HepG2 (cell line): ENCODE data around the gene LOXL4. TPM values are rescaled to one million over a fixed set of nuclear protein-coding genes. Genes with fewer than 3 reads are reported as not detected.

Source experiments
- GATAD2A ChIP-seq: IDR thresholded peaks from 2 replicates; pipeline ENCODE4 v1.6.1; 2016
- MED1 ChIP-seq: sonication (generic); formaldehyde crosslinking; IDR thresholded peaks from 2 replicates; pipeline ENCODE4 v1.4.0; 2020; ENCODE audit warnings: missing genetic modification reagents
- PHF21A ChIP-seq: sonication (generic); formaldehyde crosslinking; IDR thresholded peaks from 2 replicates; pipeline ENCODE4 v1.5.0; 2020; ENCODE audit warnings: mild to moderate bottlenecking, missing genetic modification reagents
- SAP130 ChIP-seq: IDR thresholded peaks from 2 replicates; pipeline ENCODE4 v1.6.1; 2016; ENCODE audit warnings: low read depth
- THAP11 ChIP-seq: IDR thresholded peaks from 2 replicates; pipeline ENCODE4 v1.6.1; 2016; ENCODE audit warnings: missing biosample characterization, missing genetic modification reagents
- ZKSCAN1 ChIP-seq: fragments of 150-350 bp; IDR thresholded peaks from 2 replicates; pipeline ENCODE4 v1.6.1; 2014; ENCODE audit warnings: low read length
- ZNF644 ChIP-seq: IDR thresholded peaks from 2 replicates; pipeline ENCODE4 v1.6.1; 2016; ENCODE audit warnings: low read depth
- polyA plus RNA-seq, 8 experiments: library from polyadenylated mRNA; depleted of rRNA in 3 of 8; stranded (reverse) in 7 of 8; unstranded in 1 of 8; fragments of >200 nt; fragmentation: Illumina TruSeq in 4 of 8; extraction: Trizol in 4 of 8; gene quantifications; 2 replicates each; pipeline versions ENCODE4 v1.2.1 to v1.2.3, GENCODE V29; 2011 to 2016; ENCODE audit warnings: low read depth in 4 of 8, missing spikeins in 1 of 8, mixed read lengths in 1 of 8; ENCODE audit not compliant: insufficient read depth in 1 of 8
- total RNA-seq, 5 experiments: library from RNA; depleted of rRNA; stranded (reverse); fragments of >200 nt; fragmentation: Illumina TruSeq; extraction: Trizol; gene quantifications; 2 replicates each; pipeline ENCODE4 v1.2.3, GENCODE V29; 2016; ENCODE audit warnings: low read depth in 1 of 5
- TF ChIP-seq, protein P1 (sequence below): sonication (generic); formaldehyde crosslinking; IDR thresholded peaks from 2 replicates; pipeline ENCODE4 v1.5.0; 2020; ENCODE audit warnings: mild to moderate bottlenecking, missing genetic modification reagents, borderline replicate concordance
- TF ChIP-seq, protein P2 (sequence below): sonication (generic); formaldehyde crosslinking; conservative IDR thresholded peaks from 2 replicates; pipeline ENCODE4 v1.4.0; 2020; ENCODE audit warnings: mild to moderate bottlenecking, missing genetic modification reagents, moderate library complexity
- TF ChIP-seq, protein P3 (sequence below): sonication (generic); formaldehyde crosslinking; IDR thresholded peaks from 2 replicates; pipeline ENCODE4 v1.4.0; 2020; ENCODE audit warnings: missing genetic modification reagents

LOXL4 gene
- total and polyA plus RNA-seq, 2 of the 13 experiments (the other 11 are each of a cell fraction or from before 2014, with no cell fraction given), result 8.8 to 21.1 TPM

DNA sequence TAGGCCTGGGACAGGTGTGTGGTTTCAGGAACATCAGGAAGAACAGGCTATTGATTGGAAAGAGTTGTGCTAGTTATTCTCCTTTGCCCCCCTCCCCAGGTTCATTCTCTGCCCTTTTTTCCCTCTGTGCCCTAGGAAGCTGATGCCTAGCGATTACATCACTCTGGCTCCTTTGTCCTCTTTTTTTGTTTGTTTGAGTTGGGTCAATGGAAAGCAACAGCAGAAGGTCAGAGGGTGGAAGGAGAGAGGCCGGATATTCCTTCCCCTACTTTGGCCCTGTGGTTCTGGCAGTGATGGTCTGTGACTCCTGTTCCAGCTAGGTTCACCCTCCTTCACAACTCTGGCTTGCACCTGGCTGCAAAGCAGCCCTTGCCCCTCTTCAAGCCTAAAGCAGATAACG, 18.9 kb downstream of the LOXL4 start (continued):
- TF ChIP-seq, protein P1, sequence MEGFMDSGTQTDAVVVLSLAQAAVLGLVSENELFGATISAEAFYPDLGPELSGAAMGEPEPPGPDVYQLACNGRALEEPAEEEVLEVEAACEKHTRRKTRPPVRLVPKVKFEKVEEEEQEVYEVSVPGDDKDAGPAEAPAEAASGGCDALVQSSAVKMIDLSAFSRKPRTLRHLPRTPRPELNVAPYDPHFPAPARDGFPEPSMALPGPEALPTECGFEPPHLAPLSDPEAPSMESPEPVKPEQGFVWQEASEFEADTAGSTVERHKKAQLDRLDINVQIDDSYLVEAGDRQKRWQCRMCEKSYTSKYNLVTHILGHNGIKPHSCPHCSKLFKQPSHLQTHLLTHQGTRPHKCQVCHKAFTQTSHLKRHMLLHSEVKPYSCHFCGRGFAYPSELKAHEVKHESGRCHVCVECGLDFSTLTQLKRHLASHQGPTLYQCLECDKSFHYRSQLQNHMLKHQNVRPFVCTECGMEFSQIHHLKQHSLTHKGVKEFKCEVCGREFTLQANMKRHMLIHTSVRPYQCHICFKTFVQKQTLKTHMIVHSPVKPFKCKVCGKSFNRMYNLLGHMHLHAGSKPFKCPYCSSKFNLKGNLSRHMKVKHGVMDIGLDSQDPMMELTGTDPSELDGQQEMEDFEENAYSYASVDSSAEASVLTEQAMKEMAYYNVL (CRISPR knock-in tag), result peak; percentile 74; the same call in 1 of the 2 replicates
- TF ChIP-seq, protein P2, sequence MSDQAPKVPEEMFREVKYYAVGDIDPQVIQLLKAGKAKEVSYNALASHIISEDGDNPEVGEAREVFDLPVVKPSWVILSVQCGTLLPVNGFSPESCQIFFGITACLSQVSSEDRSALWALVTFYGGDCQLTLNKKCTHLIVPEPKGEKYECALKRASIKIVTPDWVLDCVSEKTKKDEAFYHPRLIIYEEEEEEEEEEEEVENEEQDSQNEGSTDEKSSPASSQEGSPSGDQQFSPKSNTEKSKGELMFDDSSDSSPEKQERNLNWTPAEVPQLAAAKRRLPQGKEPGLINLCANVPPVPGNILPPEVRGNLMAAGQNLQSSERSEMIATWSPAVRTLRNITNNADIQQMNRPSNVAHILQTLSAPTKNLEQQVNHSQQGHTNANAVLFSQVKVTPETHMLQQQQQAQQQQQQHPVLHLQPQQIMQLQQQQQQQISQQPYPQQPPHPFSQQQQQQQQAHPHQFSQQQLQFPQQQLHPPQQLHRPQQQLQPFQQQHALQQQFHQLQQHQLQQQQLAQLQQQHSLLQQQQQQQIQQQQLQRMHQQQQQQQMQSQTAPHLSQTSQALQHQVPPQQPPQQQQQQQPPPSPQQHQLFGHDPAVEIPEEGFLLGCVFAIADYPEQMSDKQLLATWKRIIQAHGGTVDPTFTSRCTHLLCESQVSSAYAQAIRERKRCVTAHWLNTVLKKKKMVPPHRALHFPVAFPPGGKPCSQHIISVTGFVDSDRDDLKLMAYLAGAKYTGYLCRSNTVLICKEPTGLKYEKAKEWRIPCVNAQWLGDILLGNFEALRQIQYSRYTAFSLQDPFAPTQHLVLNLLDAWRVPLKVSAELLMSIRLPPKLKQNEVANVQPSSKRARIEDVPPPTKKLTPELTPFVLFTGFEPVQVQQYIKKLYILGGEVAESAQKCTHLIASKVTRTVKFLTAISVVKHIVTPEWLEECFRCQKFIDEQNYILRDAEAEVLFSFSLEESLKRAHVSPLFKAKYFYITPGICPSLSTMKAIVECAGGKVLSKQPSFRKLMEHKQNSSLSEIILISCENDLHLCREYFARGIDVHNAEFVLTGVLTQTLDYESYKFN (CRISPR knock-in tag), result peak; percentile 66
- TF ChIP-seq ZKSCAN1 (no peak), GATAD2A (CRISPR knock-in tag) (peak; percentile 77), MED1 (CRISPR knock-in tag) (peak; percentile 41; the same call in 1 of the 2 replicates), PHF21A (CRISPR knock-in tag) (peak; percentile 17; the same call in 1 of the 2 replicates), ZNF644 (CRISPR knock-in tag) (0 out of 2 replicates have a peak, but pooled peaks have one; percentile 30), THAP11 (CRISPR knock-in tag) (peak; percentile 38; the same call in 1 of the 2 replicates), SAP130 (CRISPR knock-in tag) (0 out of 2 replicates have a peak, but pooled peaks have one; percentile 18)
- TF ChIP-seq, protein P3, sequence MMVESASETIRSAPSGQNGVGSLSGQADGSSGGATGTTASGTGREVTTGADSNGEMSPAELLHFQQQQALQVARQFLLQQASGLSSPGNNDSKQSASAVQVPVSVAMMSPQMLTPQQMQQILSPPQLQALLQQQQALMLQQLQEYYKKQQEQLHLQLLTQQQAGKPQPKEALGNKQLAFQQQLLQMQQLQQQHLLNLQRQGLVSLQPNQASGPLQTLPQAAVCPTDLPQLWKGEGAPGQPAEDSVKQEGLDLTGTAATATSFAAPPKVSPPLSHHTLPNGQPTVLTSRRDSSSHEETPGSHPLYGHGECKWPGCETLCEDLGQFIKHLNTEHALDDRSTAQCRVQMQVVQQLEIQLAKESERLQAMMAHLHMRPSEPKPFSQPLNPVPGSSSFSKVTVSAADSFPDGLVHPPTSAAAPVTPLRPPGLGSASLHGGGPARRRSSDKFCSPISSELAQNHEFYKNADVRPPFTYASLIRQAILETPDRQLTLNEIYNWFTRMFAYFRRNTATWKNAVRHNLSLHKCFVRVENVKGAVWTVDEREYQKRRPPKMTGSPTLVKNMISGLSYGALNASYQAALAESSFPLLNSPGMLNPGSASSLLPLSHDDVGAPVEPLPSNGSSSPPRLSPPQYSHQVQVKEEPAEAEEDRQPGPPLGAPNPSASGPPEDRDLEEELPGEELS, result peak; percentile 33; the same call in 1 of the 2 replicates
